Thyroid gland (tissue), 4 donors: ENCODE data around the gene NFILZ. TPM values are rescaled to one million over a fixed set of nuclear protein-coding genes. Genes with fewer than 3 reads are reported as not detected.

Experiments used
- DNase-seq, 2 donors: peaks; one replicate each; pipeline ENCODE4 v3.0.0-alpha.2; 2019
- H3K27ac ChIP-seq, 3 donors: fragments of 200-600 bp; sonication (generic); 1 replicate in 2 of 3; 2 replicates in 1 of 3; pipeline ENCODE4 v1.5.1; 2016 to 2019; ENCODE audit warnings: mild to moderate bottlenecking in 1 of 3, moderate library complexity in 1 of 3
- H3K27me3 ChIP-seq: fragments of 200-600 bp; sonication (generic); one replicate; pipeline ENCODE4 v1.5.1; 2019
- H3K36me3 ChIP-seq, 2 donors: fragments of 200-600 bp; sonication (generic); one replicate each; pipeline ENCODE4 v1.5.1; 2016 to 2019
- H3K4me1 ChIP-seq, 2 donors: fragments of 200-600 bp; sonication (generic); one replicate each; pipeline ENCODE4 v1.5.1; 2017 to 2019
- H3K4me3 ChIP-seq, 3 donors: fragments of 200-600 bp; sonication (generic); replicated peaks in 1 of 3; 1 replicate in 2 of 3; 2 replicates in 1 of 3; pipeline ENCODE4 v1.5.1; 2016; ENCODE audit warnings: mild to moderate bottlenecking in 1 of 3
- H3K9me3 ChIP-seq: fragments of 200-600 bp; sonication (generic); one replicate; pipeline ENCODE4 v1.5.1; 2017
- CTCF ChIP-seq, 6 experiments: fragments of 200-600 bp in 3 of 6; fragments of 450-650 bp in 3 of 6; sonication (generic) in 3 of 6; IDR thresholded peaks; one replicate each; pipeline ENCODE4 v1.5.1; 2016 to 2019; ENCODE audit warnings: antibody characterized with exemption in 6 of 6, mild to moderate bottlenecking in 2 of 6, inconsistent platforms in 1 of 6, moderate library complexity in 1 of 6
- POLR2A ChIP-seq, 2 donors: fragments of 450-650 bp; IDR thresholded peaks; one replicate each; pipeline ENCODE4 v1.6.1; 2017; ENCODE audit warnings: antibody characterized with exemption in 2 of 2, mild to moderate bottlenecking in 2 of 2, moderate library complexity in 1 of 2
- WGBS, 2 donors: methylation state at CpG; one replicate each; pipeline ENCODE4 v1.1.5; 2017; 5-methylcytosine and 5-hydroxymethylcytosine counted together
- intact Hi-C: fragments of 100-400 bp; cut with DNase I; formaldehyde crosslinking; loops from one replicate; pipeline ENCODE4 v1.15.1; 2023
- total RNA-seq, 4 donors: library from RNA; depleted of rRNA; stranded (reverse); fragments of >200 nt; gene quantifications; one replicate each; pipeline ENCODE4 v1.2.3, GENCODE V29; 2016

NFILZ gene
- total RNA-seq, 4 donors from 2014 or later: not detected

DNA sequence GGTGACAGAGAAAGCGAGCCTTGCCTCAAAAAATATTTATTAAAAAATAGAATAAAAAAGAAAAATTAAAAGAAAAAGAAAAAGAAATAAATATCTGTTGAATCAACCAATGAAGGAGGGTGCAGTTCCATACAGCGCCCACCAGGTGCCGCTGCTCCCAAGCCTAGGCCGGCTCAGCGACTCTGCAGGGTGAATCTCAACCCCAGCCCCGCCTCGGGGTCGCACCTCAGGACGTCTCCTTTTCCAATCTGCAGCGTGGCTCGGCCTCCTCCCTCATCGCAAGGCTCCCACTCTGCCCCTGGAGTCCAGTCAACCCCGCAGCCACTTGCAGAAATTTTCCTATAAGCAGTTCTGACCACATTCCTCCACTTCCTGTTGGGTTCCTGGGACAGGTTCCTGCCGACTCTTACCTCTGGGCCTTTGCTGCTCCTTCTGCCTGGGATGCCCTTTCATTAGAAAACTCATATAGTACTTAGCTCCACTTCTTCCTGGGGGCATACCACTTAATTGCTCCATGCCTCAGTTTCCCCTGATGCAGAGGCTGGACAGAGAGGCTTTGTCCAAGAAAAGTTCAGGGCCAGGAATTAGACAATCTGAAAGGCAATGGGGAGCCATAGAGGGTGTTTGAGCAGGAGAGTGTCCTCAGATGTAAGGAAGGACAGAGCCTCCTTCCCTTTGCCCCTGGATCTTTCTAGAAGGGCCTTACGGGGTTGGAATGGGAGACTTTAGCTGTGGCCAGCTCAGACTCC, 24.3 kb downstream of the NFILZ start:
- no peaks in the 10 kb centered on the region for H3K9me3 ChIP-seq
- no peaks in the 10 kb centered on the region for H3K27me3 ChIP-seq
- no peak overlapping the region for H3K27ac ChIP-seq
- peak; percentile 32 to 35 for DNase-seq
- H3K36me3 ChIP-seq: no peaks in the 10 kb centered on the region
- intact Hi-C loops: loop anchor here (10.0 kb wide), 1 partner anchor 420 kb away; no protein-coding TSS in a partner anchor
- peaks cover 0 to 5% of the 10 kb centered on the region in 2 donors for H3K4me1 ChIP-seq
- H3K4me3 ChIP-seq: no peak overlapping the region
- WGBS, 2 donors: 5% methylated on average over 15 of the region's 15 CpGs
- TF ChIP-seq CTCF (IDR thresholded peaks at IDR 0.05) (peak; percentile 77 to 99 (median 92)), POLR2A (IDR thresholded peaks at IDR 0.05) (no peak)

GRCh38 chr19:8655340-8655709, 24.9 kb downstream of the NFILZ start:
- 60 to 71% methylated on average over 1 to 5 of the region's 12 CpGs for WGBS, 2 donors

DNA sequence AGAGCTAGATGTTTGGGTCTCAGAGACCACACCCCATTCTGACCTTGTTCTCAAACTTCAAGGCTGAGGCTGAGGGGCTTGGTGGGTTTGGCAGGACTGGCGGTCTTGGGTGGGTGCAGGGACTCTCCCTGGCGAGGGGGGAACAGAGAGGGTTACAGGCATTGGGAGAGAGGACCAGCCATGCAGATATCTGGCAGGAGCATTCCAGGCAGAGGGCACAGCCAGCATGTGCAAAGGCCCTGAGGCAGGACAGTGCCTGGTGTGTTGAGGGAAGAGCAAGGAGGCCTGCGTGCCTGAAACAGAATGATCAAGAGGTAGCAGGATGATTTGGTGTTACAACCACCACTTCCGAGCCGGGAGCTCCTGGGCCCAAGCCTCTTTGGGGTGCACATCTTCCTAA, 27.4 kb downstream of the NFILZ start:
- Histone ChIP-seq H3K27ac (no peak overlapping the region), H3K27me3 (no peaks in the 10 kb centered on the region), H3K9me3 (no peaks in the 10 kb centered on the region), H3K4me1 (peaks cover 0 to 5% of the 10 kb centered on the region in 2 donors), H3K4me3 (no peak overlapping the region), H3K36me3 (no peaks in the 10 kb centered on the region)
- no peak for TF ChIP-seq POLR2A (IDR thresholded peaks at IDR 0.05)
- no peak for TF ChIP-seq CTCF (IDR thresholded peaks at IDR 0.05)
- WGBS, 2 donors: 70 to 84% methylated on average over 5 of the region's 5 CpGs
- no peak for DNase-seq
- intact Hi-C loops: loop anchor here (10.0 kb wide), 1 partner anchor 417 kb away; no protein-coding TSS in a partner anchor

More at GRCh38 chr19:8655340-8655709, 24.9 kb downstream of the NFILZ start:
- no peak for DNase-seq
- Histone ChIP-seq H3K9me3 (no peaks in the 10 kb centered on the region), H3K4me1 (peaks cover 0 to 5% of the 10 kb centered on the region in 2 donors), H3K27ac (no peak overlapping the region), H3K27me3 (no peaks in the 10 kb centered on the region), H3K36me3 (no peaks in the 10 kb centered on the region), H3K4me3 (no peak overlapping the region)
- intact Hi-C loops: loop anchor here (10.0 kb wide), 1 partner anchor 419 kb away; no protein-coding TSS in a partner anchor
- no peak for TF ChIP-seq POLR2A (IDR thresholded peaks at IDR 0.05)
- TF ChIP-seq CTCF (IDR thresholded peaks at IDR 0.05): no peak

GRCh38 chr19:8659905-8660304, 29.5 kb downstream of the NFILZ start:
- no peak for TF ChIP-seq CTCF (IDR thresholded peaks at IDR 0.05)
- no peak for TF ChIP-seq POLR2A (IDR thresholded peaks at IDR 0.05)
- Histone ChIP-seq H3K27me3 (no peaks in the 10 kb centered on the region), H3K27ac (no peak overlapping the region), H3K4me1 (no peaks in the 10 kb centered on the region), H3K9me3 (no peaks in the 10 kb centered on the region), H3K36me3 (no peaks in the 10 kb centered on the region), H3K4me3 (no peak overlapping the region)
- intact Hi-C loops: loop anchor here (10.0 kb wide), 1 partner anchor 415 kb away; no protein-coding TSS in a partner anchor
- WGBS, 2 donors: 67 to 69% methylated on average over 4 to 5 of the region's 7 CpGs
- DNase-seq: no peak

DNA sequence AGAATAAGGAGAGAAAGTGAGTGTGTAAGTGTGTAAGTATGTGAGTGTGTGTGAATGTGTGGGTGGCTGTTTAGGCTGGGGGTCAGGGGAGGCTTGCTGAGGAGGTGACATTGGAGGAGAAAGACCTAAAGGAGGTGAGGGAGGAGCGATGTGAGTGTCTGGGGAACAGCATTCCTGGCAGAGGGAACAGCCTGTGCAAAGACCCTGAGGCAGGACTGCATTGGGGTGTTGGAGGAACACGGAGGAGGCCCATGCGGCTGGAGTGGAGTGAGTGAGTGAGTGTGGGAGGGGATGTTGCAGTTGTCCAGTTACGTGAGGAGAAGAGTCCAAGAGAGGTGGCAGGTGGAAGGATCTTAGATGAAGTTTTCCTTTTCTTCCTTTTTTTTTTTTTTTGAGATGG, 31.8 kb downstream of the NFILZ start:
- H3K4me3 ChIP-seq: no peak overlapping the region
- no peaks in the 10 kb centered on the region for H3K36me3 ChIP-seq
- H3K27ac ChIP-seq: no peak overlapping the region
- intact Hi-C loops: no loop called here
- no peaks in the 10 kb centered on the region for H3K4me1 ChIP-seq
- DNase-seq: no peak
- 81 to 82% methylated on average over 4 of the region's 4 CpGs for WGBS, 2 donors
- H3K9me3 ChIP-seq: no peaks in the 10 kb centered on the region
- no peak for TF ChIP-seq POLR2A (IDR thresholded peaks at IDR 0.05)
- TF ChIP-seq CTCF (IDR thresholded peaks at IDR 0.05): no peak
- H3K27me3 ChIP-seq: no peaks in the 10 kb centered on the region
